HG02973 (cell line): ENCODE data around the gene KRTAP10-7.
"Not testable (repeated sequence)": the region's sequence is repeated elsewhere in the genome, so short reads cannot be mapped to it uniquely, and the experiment has no call there.

Experiments used
- ATAC-seq: cut with Tn5 transposase; IDR thresholded peaks from one replicate; pipeline ENCODE4 v1.9.1; 2021; ENCODE audit warnings: moderate library complexity; ENCODE audit not compliant: unreplicated experiment

The KRTAP10-7 gene

GRCh38 chr21:44600118-44600978, at the start of gene KRTAP10-7:
KRTAP10-7 (plus strand) TSS chr21:44600597; CDS start chr21:44600622, 25 bp downstream.
- ATAC-seq, result not testable (repeated sequence)

GRCh38 chr21:44550807-44551206, 49.6 kb upstream of the KRTAP10-7 start:
- ATAC-seq, result no peak

DNA sequence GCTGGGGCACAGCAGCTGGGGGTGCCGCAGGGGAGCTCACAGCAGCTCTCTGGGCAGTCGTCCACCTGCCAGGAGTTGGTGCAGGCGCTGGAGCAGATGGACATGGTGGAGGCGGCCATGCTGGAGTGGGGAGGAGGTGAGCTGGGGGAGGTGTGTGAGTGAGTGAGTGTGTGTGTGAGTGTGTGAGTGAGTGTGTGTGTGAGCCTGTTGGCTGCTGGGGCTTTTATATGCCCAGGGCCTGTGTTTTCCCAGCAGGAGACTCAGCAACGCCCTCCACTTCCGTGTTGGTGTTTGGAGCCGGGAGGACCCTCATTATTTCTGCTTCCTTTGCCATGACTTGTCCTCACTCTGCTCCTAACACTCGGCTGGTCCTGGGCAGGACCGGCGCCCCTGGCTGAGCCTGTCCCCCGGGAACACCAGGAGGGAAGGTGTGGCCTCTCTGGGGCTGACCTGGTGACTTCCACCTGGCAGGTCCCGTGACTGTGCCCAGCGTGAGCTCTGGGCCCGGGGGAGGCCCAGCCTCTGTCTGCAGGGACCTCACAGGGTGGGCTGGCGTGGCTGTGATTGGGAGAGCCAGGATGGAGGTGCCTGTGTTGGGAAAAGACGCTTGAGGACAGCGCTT, 48.9 kb upstream of the KRTAP10-7 start, which contains the start of gene KRTAP10-2:
KRTAP10-2 (minus strand) TSS at position 166 of the 622 bp plus-strand sequence; CDS start at position 119, 47 bp downstream.
- ATAC-seq, result no peak

GRCh38 chr21:44552136-44552535, 48.3 kb upstream of the KRTAP10-7 start:
- no peak for ATAC-seq

- ATAC-seq, result no peak
Measured at GRCh38 chr21:44552681-44553080, 47.7 kb upstream of the KRTAP10-7 start.

DNA sequence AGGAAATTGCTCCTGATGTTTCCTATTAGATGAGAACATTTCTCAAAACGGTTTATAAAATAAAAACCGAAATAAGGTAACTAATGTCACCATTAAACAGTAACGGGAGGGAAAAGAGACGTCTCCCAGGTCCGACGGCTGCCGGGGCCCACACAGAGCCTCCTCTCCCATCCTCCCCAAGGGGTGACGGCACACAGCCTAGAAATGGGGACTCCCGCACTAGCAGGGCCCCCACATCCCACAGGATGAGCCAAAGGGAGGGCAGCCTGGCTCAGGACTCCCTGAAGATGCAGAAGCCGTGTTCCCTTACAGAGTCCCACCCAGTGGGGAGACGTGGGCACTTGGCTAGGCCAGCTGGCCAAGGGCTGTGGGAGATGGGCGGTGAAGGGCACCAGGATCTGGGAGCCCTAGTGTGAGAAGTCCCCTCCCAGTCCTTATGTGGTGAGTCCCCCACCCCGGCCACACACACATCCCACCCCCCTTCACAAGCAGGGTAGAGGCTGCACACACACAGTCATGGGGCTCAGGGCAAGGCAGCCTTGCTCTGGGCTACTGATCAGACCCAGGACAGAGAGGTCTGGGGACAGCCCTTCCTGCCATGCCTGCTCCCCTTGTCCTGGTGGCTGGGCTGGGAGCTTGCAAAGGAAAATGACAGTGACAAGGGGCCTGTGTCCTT, 45.1 kb upstream of the KRTAP10-7 start:
- ATAC-seq, result no peak

GRCh38 chr21:44556879-44557278, 43.5 kb upstream of the KRTAP10-7 start:
- ATAC-seq, result no peak

- ATAC-seq, result no peak
Measured at GRCh38 chr21:44557491-44558328, 42.7 kb upstream of the KRTAP10-7 start.

DNA sequence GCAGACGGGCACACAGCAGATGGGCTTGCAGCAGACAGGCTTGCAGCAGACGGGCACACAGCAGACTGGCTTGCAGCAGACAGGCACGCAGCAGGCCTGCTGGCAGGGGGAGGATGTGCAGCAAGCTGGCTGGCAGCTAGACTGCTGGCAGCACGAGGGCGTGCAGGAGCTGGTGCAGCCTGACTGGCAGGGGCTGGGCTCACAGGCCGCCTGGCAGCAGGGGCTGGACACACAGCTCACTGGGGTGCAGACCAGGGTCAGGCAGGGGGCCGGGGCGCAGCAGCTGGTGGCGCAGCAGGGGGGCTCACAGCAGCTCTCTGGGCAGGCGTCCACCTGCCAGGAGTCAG, 42.1 kb upstream of the KRTAP10-7 start:
- ATAC-seq, result not testable (repeated sequence)

DNA sequence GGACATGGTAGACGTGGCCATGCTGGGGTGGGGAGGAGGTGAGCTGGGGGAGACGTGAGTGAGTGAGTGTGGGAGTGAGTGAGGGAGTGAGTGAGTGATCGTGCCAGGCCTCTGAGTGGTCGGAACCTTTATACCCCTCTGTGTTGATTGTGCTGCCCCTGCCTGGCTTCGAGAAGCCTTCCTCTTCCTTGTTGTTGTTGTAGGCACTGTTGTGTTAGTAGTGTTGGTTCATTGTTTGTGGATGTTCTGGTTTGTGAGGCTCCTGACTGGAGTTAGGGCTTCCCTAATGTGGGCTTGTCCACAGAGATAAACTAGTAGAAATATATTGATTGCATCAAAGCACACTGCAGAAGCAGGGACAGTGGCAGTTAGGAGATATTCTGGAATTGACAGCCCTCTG, 41.7 kb upstream of the KRTAP10-7 start, which contains the start of gene KRTAP10-3:
KRTAP10-3 (minus strand) TSS at position 101 of the 400 bp plus-strand sequence; CDS start at position 21, 80 bp downstream.
- no peak for ATAC-seq

GRCh38 chr21:44564099-44564498, 36.3 kb upstream of the KRTAP10-7 start:
- no peak for ATAC-seq

DNA sequence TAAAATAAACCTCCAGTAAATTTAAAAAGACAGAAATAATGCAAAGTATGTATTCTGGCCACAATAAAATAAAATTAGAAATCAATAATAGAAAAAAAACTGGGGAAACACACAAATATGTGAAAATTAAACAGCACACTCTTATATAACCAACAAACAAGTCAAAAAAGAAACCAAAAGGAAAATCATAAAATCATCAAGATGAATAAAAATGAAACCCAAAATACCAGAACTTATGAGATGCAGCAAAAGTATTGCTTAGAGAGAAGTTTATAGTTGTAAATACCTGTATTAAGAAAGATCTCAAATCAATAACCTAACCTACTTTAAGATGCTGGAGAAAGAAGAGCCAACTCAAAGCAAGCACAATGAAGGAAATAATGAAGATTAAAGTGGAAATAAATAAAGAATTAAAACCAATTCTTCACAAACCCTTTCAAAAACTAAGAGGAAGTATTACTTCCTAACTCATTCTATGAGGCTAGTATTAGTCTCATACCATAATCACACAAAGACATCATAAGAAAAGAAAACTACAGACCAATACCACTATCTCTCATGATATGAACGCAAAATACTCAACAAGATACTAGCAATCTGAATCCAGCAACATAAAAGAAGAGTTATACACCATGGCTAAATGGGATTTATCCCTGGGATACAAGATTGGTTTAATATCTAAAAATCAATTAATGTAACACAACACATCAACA, 35.4 kb upstream of the KRTAP10-7 start:
- no peak for ATAC-seq

- ATAC-seq, result no peak
Measured at GRCh38 chr21:44566403-44566802, 34.0 kb upstream of the KRTAP10-7 start.

- ATAC-seq, result no peak
Measured at GRCh38 chr21:44567481-44568171, 32.8 kb upstream of the KRTAP10-7 start.

GRCh38 chr21:44568261-44568660, 32.1 kb upstream of the KRTAP10-7 start:
- ATAC-seq, result no peak

DNA sequence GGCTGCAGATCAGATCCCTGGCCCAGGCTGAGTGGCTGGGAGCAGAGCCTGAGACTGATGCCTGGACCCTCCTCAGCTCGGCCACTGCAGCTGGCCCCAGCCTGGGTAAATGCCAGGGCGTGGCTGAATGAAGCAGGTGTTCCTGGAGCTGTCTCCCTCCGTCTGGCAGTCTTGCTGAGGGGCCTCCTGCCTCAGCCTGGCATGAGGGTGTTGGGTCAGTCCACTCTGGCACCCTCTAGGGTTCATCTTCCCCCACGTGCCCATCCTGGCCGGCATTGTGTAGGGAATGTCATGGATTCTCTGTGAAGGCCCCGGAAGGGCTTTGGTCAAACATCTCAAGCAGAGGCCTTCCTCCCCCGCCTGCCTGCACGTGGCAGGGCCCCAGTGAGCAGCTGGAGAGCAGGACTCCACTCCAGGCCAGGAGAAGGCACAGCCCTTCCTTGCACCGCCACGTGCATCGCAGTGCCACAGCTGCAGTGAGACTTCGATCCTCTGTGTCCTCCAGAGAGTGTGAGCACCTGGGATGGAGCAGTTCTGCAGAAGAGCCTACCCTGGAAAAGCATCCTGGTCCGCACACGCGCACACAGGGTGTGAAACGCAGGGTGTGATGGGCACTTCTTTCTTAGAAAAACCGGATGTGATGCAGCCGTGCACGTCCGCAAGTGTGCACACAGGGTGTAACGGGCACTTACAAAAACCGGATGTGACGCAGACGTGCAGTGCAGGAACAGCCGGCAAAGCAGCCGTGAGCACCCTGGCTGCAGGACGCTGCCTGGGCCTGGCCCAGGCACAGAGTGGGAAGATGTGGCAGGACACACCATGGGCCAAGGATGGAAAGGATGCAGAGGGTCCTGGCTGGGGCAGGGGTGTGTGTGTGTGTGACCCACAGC, 31.5 kb upstream of the KRTAP10-7 start:
- no peak for ATAC-seq

- ATAC-seq, result no peak
Measured at GRCh38 chr21:44569861-44570517, 30.4 kb upstream of the KRTAP10-7 start.

DNA sequence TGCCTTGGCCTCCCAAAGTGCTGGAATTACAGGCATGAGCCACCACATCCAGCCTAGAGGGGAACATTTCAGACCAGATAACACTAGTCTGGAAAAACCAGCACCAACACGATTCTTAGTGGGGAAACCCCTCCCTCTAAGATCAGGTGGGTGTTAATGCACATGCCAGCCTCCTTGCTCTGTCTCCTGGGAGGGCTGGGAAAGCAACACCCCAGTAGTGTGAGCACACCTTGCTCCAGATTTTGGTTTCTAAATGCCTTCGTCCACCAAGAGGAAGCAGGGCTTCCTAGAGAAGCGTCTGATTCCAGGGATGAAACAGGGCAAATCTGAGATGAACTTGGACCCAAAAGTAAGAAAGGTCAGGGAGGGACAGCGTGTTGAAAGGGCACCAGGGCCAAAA, 29.1 kb upstream of the KRTAP10-7 start:
- ATAC-seq, result no peak
